Neural crest cell (in vitro differentiated cells): ENCODE results near the gene RAET1E. TPM values are rescaled to one million over a fixed set of nuclear protein-coding genes. Genes with fewer than 3 reads are reported as not detected.

ENCODE experiments used
- total RNA-seq: library from RNA; stranded (reverse); gene quantifications from 2 replicates; pipeline ENCODE4 v1.2.1, GENCODE V29; 2021

RAET1E gene
- total RNA-seq, 1 donor from 2014 or later, result not detected

Other genes starting within 250 kb of the RAET1E start
- gene KATNA1, start 249.4 kb downstream of the RAET1E start, total RNA-seq, result 15.0 and 15.5 TPM in 2 replicates
- 27.4 and 32.7 TPM in 2 replicates for gene LATS1, start 180.0 kb downstream of the RAET1E start, total RNA-seq
- 67.2 and 73.3 TPM in 2 replicates for gene NUP43, start 151.6 kb downstream of the RAET1E start, total RNA-seq
- gene PCMT1, start 148.4 kb downstream of the RAET1E start, total RNA-seq, result 65.5 and 67.4 TPM in 2 replicates
- 29.0 and 29.8 TPM in 2 replicates for gene LRP11, start 33.8 kb downstream of the RAET1E start, total RNA-seq
- not detected in 2 replicates for gene RAET1G, start 25.0 kb upstream of the RAET1E start, total RNA-seq
- gene ULBP2, start 43.9 kb upstream of the RAET1E start, total RNA-seq, result 0.23 and 0.30 TPM in 2 replicates
- gene ULBP1, start 65.8 kb upstream of the RAET1E start, total RNA-seq, result 2.3 and 2.5 TPM in 2 replicates
- not detected in 2 replicates for gene RAET1L, start 127.4 kb upstream of the RAET1E start, total RNA-seq
- gene ULBP3, start 171.0 kb upstream of the RAET1E start, total RNA-seq, result 16.4 and 17.5 TPM in 2 replicates
- 7.0 and 7.3 TPM in 2 replicates for gene PPP1R14C, start 244.9 kb upstream of the RAET1E start, total RNA-seq